HL-60 (cell line): ENCODE results near the gene BCAP29.

Experiments
- DNase-seq, 2 experiments: peaks; one replicate each; pipeline ENCODE4 v3.0.0-alpha.2; 2010 to 2020; ENCODE audit warnings: low read depth in 1 of 2, low spot score in 1 of 2
- H3K27ac ChIP-seq: fragments of 250-450 bp; sonication (Bioruptor Pico); replicated peaks from 2 replicates; pipeline ENCODE4 v1.5.1; 2020; ENCODE audit warnings: mild to moderate bottlenecking, moderate library complexity
- H3K27me3 ChIP-seq: fragments of 250-450 bp; sonication (Bioruptor Pico); 2 replicates; pipeline ENCODE4 v1.5.1; 2021; ENCODE audit warnings: mild to moderate bottlenecking, moderate library complexity; ENCODE audit not compliant: insufficient read depth, poor library complexity, severe bottlenecking
- H3K4me3 ChIP-seq: replicated peaks from 2 replicates; pipeline ENCODE4 v1.5.1; 2011; ENCODE audit warnings: mild to moderate bottlenecking, control low read depth, low read length; ENCODE audit not compliant: insufficient read depth
- GABPA ChIP-seq: IDR thresholded peaks from 2 replicates; pipeline ENCODE4 v1.6.1; 2012; ENCODE audit warnings: low read depth
- POLR2AphosphoS5 ChIP-seq: IDR thresholded peaks from 2 replicates; pipeline ENCODE4 v1.6.1; 2012; ENCODE audit warnings: low read depth
- REST ChIP-seq: IDR thresholded peaks from 2 replicates; pipeline ENCODE4 v1.6.1; 2012; ENCODE audit warnings: low read depth; ENCODE audit not compliant: insufficient replicate concordance
- SPI1 ChIP-seq: IDR thresholded peaks from 2 replicates; pipeline ENCODE4 v1.6.1; 2012; ENCODE audit warnings: low read depth, mild to moderate bottlenecking, borderline replicate concordance
- TF ChIP-seq, protein P1 (sequence below): IDR thresholded peaks from one replicate; pipeline ENCODE4 v1.5.1; 2011; ENCODE audit warnings: low read length, control low read depth, inconsistent platforms; ENCODE audit not compliant: insufficient read depth

BCAP29 gene

GRCh38 chr7:107652642-107653041 lies 72.6 kb downstream of the BCAP29 start:
- Histone ChIP-seq H3K27me3 (peaks cover 3% of the 10 kb centered on the region), H3K27ac (no peak overlapping the region), H3K4me3 (no peak overlapping the region)
- no peak for DNase-seq
- no peak for TF ChIP-seq SPI1
- no peak for TF ChIP-seq GABPA
- TF ChIP-seq POLR2AphosphoS5 = no peak
- TF ChIP-seq, protein P1, sequence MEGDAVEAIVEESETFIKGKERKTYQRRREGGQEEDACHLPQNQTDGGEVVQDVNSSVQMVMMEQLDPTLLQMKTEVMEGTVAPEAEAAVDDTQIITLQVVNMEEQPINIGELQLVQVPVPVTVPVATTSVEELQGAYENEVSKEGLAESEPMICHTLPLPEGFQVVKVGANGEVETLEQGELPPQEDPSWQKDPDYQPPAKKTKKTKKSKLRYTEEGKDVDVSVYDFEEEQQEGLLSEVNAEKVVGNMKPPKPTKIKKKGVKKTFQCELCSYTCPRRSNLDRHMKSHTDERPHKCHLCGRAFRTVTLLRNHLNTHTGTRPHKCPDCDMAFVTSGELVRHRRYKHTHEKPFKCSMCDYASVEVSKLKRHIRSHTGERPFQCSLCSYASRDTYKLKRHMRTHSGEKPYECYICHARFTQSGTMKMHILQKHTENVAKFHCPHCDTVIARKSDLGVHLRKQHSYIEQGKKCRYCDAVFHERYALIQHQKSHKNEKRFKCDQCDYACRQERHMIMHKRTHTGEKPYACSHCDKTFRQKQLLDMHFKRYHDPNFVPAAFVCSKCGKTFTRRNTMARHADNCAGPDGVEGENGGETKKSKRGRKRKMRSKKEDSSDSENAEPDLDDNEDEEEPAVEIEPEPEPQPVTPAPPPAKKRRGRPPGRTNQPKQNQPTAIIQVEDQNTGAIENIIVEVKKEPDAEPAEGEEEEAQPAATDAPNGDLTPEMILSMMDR = no peak
- no peak for TF ChIP-seq REST

- no peak for DNase-seq
- Histone ChIP-seq H3K27me3 (peaks cover 48% of the 10 kb centered on the region), H3K4me3 (no peak overlapping the region), H3K27ac (no peak overlapping the region)
- TF ChIP-seq POLR2AphosphoS5 (no peak), REST (no peak), GABPA (no peak), SPI1 (no peak)
- TF ChIP-seq, protein P1 = no peak
Observed at GRCh38 chr7:107658467-107658866, 78.4 kb downstream of the BCAP29 start.

GRCh38 chr7:107659666-107660065 lies 79.6 kb downstream of the BCAP29 start:
- no peak for DNase-seq
- H3K27ac ChIP-seq = no peak overlapping the region

More at GRCh38 chr7:107659666-107660065, 79.6 kb downstream of the BCAP29 start:
- H3K27me3 ChIP-seq = peaks cover 48% of the 10 kb centered on the region
- TF ChIP-seq GABPA (no peak), POLR2AphosphoS5 (no peak), SPI1 (no peak), REST (no peak)
- TF ChIP-seq, protein P1 = no peak
- H3K4me3 ChIP-seq = no peak overlapping the region
